Pancreas (tissue), 10 donors: ENCODE data around the gene ANXA1. TPM values are rescaled to one million over a fixed set of nuclear protein-coding genes. Genes with fewer than 3 reads are reported as not detected.

Experiments
- ATAC-seq, 4 donors: fragments of 200-7000 bp; cut with Tn5 transposase; one replicate each; pipeline versions ENCODE4 v1.8.0 to v1.9.1; 2020; ENCODE audit warnings: mild to moderate bottlenecking in 4 of 4, moderate library complexity in 4 of 4
- DNase-seq, 6 donors: peaks; one replicate each; pipeline ENCODE4 v3.0.0-alpha.2; 2020
- FAIRE-seq: peaks from 2 replicates; lab custom pipeline; 2012; peaks lifted over from hg19 to GRCh38; lab: Jason Lieb, UNC
- H3K27ac ChIP-seq, 4 donors: fragments of 200-600 bp; sonication (generic); 1 replicate in 3 of 4; 2 replicates in 1 of 4; pipeline versions ENCODE4 v1.5.0 to v1.8.0; 2020
- H3K27me3 ChIP-seq, 4 donors: fragments of 200-600 bp; one replicate each; pipeline ENCODE4 v1.8.0; 2021
- H3K36me3 ChIP-seq, 3 donors: fragments of 200-600 bp; sonication (generic) in 1 of 3; one replicate each; pipeline versions ENCODE4 v1.5.0 to v1.8.0; 2020 to 2021
- H3K4me1 ChIP-seq, 3 donors: fragments of 200-600 bp; one replicate each; pipeline ENCODE4 v1.8.0; 2021
- H3K4me3 ChIP-seq, 4 donors: fragments of 200-600 bp; sonication (generic) in 2 of 4; one replicate each; pipeline versions ENCODE4 v1.5.0 to v1.8.0; 2020 to 2021
- H3K9me3 ChIP-seq, 4 donors: fragments of 200-600 bp; one replicate each; pipeline ENCODE4 v1.8.0; 2021
- CTCF ChIP-seq, 4 donors: fragments of 200-600 bp; sonication (generic) in 3 of 4; IDR thresholded peaks; one replicate each; pipeline versions ENCODE4 v1.5.0 to v1.8.0; 2021; ENCODE audit warnings: antibody characterized with exemption in 4 of 4
- WGBS, 2 donors: extraction: QIAGEN DNeasy Blood & Tissue Kit; methylation state at CpG; one replicate each; pipeline ENCODE4 v1.1.7; 2013; 5-methylcytosine and 5-hydroxymethylcytosine counted together
- intact Hi-C, 3 donors: fragments of 100-400 bp; cut with DNase I; formaldehyde crosslinking; loops; one replicate each; pipeline versions ENCODE4 v1.11.1 to v1.14.2; 2022
- polyA plus RNA-seq, 2 donors: library from polyadenylated mRNA; stranded (reverse); fragments of 200-250 nt; gene quantifications; one replicate each; pipeline ENCODE4 v1.2.3, GENCODE V29; 2013
- total RNA-seq, 6 donors: library from RNA; stranded (reverse); fragmentation: NEBNext Ultra II Directional in 4 of 6; extraction: Animal tissue kit (Norgen Biotek cat#: 25700) in 4 of 6; gene quantifications; one replicate each; pipeline versions ENCODE4 v1.2.1 to v1.2.4, GENCODE V29; 2021 to 2023
- donor health status: healthy with polysubstance abuse.
- donor health status: DM: no; HTN: no; CAD: no; lungs with moderate emphysema.
- donor health status: DM: no; HTN: no; CAD: no.
- donor health status: control.
- donor health status: control.
- donor health status: Bipolar disorder and iron deficiency.
- donor health status: DM: yes; HTN: yes; CAD: no.
- donor health status: DM: no; HTN: no; CAD: no.
- donor health status: DM: no; HTN: no; CAD: no.
- donor health status: DM: yes; HTN: yes; CAD: no.

Gene ANXA1
- total and polyA plus RNA-seq, 8 donors: 4.6 to 36.6 (median 27.6) TPM

DNA sequence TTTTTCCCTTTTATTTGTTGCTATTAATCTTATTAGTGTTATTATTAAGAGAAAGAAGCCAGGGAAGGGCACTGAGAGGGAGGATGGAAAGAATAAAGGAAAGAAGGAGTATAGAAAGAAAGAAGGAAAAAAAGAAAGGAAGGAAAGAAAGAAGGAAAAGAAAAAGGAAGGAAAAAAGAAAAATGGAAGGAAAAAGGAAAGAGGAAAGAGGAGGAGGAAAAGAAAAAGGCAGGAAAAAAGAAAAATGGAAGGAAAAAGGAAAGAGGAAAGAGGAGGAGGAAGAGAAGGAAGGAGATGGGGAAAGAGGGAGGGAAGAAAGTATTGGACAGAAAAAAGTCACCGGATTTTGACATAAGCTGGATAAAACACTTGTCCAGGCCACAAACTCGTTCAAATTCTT lies 47.8 kb downstream of the ANXA1 start:
- intact Hi-C loops: no loop called here
- 37 to 44% methylated on average over 2 of the region's 2 CpGs for WGBS, 2 donors
- TF ChIP-seq CTCF (IDR thresholded peaks at IDR 0.05): no peak
- H3K27me3 ChIP-seq: peaks cover 0 to 3% (median 0%) of the 10 kb centered on the region in 4 donors
- ATAC-seq: no peak
- H3K36me3 ChIP-seq: no peaks in the 10 kb centered on the region
- no peak overlapping the region for H3K27ac ChIP-seq
- no peak overlapping the region for H3K4me3 ChIP-seq
- no peak for DNase-seq
- no peaks in the 10 kb centered on the region for H3K4me1 ChIP-seq
- no peaks in the 10 kb centered on the region for H3K9me3 ChIP-seq
- no peak for FAIRE-seq

DNA sequence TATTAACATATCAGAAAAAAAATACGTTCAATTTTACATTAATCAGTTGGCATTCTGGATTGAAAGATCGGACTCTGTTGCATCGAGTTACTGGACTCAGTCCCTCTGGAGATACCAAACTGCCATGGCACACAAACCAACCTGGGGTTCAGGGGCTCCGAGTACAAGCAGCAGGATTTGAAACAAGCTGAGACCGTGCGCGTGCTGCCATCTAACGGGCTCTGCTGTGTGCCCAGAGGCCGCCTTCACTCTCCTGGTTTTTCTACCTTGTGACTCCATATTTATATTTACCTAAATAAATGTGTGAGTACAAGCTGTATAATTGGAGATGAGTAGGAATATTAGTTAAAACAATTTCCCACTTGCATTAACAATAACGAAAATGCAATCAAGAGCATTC lies 48.2 kb downstream of the ANXA1 start:
- intact Hi-C loops: loop anchor here in 1 of 3 donors (10.0 kb wide), 1 partner anchor 1375 kb away; no protein-coding TSS in a partner anchor
- no peak for TF ChIP-seq CTCF (IDR thresholded peaks at IDR 0.05)
- H3K27me3 ChIP-seq: no peaks in the 10 kb centered on the region
- no peaks in the 10 kb centered on the region for H3K9me3 ChIP-seq
- no peak overlapping the region for H3K27ac ChIP-seq
- H3K4me3 ChIP-seq: no peak overlapping the region
- H3K36me3 ChIP-seq: no peaks in the 10 kb centered on the region
- FAIRE-seq (no peak), DNase-seq (no peak), ATAC-seq (peak in 2 of 4 donors; percentile 40 to 61)
- 39 to 40% methylated on average over 10 of the region's 10 CpGs for WGBS, 2 donors
- no peaks in the 10 kb centered on the region for H3K4me1 ChIP-seq

DNA sequence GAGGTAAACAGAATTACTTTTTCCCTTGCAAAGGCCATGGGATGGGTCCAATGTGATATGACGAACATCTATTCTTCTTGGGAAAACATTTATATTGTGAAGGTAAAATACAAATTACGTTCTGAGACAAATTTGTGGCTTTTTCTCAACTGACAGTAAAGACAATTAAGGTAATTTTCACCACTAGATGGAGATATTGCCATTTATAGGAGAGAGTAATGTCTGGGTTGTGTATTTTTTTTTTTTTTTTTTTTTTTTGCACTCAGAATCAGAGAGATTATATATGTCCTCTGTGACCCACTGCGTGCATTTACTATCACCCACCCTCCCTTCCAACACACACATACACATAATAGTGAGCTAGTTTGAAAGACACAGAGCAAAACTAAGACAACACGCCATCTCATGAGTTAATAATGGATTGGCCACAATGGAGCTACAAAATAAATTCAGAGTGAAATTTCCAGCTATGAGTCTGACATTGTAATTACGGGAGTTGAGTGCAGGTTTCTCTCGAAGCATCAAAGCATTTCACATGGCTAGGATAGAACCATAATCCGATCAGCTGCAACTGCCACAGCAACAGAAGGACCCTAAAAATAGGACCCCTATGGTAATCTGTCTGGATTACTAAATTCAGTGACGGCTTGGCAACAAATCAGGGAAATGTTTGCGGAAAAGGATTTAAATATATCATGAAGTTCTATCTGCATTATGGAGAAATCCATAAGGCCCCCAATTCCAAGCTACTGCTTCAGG lies 49.2 kb downstream of the ANXA1 start:
- Histone ChIP-seq H3K4me3 (no peak overlapping the region), H3K27ac (no peak overlapping the region), H3K36me3 (no peaks in the 10 kb centered on the region), H3K9me3 (no peaks in the 10 kb centered on the region), H3K27me3 (no peaks in the 10 kb centered on the region), H3K4me1 (no peaks in the 10 kb centered on the region)
- peak; percentile 56 for FAIRE-seq
- DNase-seq: no peak
- intact Hi-C loops: loop anchor here in 1 of 3 donors (10.0 kb wide), 1 partner anchor 1374 kb away; no protein-coding TSS in a partner anchor
- peak in 3 of 4 donors; percentile 64 to 73 (median 65) for ATAC-seq
- TF ChIP-seq CTCF (IDR thresholded peaks at IDR 0.05): peak; percentile 25 to 42 (median 30)
- 32 to 41% methylated on average over 9 of the region's 9 CpGs for WGBS, 2 donors

DNA sequence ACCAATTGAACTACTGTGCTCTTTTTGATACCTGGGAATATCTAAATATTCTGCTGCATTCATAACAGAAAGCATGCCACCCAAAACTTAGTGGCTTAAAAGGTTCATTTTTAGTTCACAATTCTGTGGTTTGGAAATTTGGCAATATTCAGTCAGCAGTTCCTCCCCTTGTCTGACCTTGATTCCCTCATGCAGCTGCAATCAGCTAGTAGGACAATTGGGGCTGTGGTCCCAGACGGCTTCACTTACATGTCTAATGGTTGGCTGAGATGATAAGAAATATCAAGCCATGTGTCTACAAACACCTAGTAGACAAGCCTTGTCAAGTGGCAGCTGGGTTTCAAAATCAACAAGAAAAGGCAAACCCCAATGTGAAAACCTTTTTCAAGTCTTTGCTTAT lies 51.3 kb downstream of the ANXA1 start:
- intact Hi-C loops: loop anchor here in 1 of 3 donors (10.0 kb wide), 1 partner anchor 1372 kb away; no protein-coding TSS in a partner anchor
- FAIRE-seq (no peak), DNase-seq (no peak), ATAC-seq (no peak)
- H3K4me3 ChIP-seq: no peak overlapping the region
- H3K4me1 ChIP-seq: no peaks in the 10 kb centered on the region
- WGBS, 2 donors: 0 to 16% methylated on average over 1 of the region's 1 CpG
- no peaks in the 10 kb centered on the region for H3K36me3 ChIP-seq
- no peaks in the 10 kb centered on the region for H3K27me3 ChIP-seq
- no peak for TF ChIP-seq CTCF (IDR thresholded peaks at IDR 0.05)
- H3K27ac ChIP-seq: no peak overlapping the region
- no peaks in the 10 kb centered on the region for H3K9me3 ChIP-seq

- Histone ChIP-seq H3K27me3 (no peaks in the 10 kb centered on the region), H3K36me3 (no peaks in the 10 kb centered on the region), H3K9me3 (no peaks in the 10 kb centered on the region), H3K4me3 (no peak overlapping the region), H3K4me1 (no peaks in the 10 kb centered on the region), H3K27ac (no peak overlapping the region)
- FAIRE-seq: no peak
- TF ChIP-seq CTCF (IDR thresholded peaks at IDR 0.05): no peak
- WGBS, 2 donors: 71 to 77% methylated on average over 4 of the region's 4 CpGs
- no peak for ATAC-seq
- DNase-seq: no peak
- intact Hi-C loops: loop anchor here in 1 of 3 donors (10.0 kb wide), 1 partner anchor 1370 kb away; no protein-coding TSS in a partner anchor
Measured at GRCh38 chr9:73204936-73205335, 53.3 kb downstream of the ANXA1 start.
